Activated CD8-positive, alpha-beta T cell treated with anti-CD3 and anti-CD28 coated beads for 36 hours (primary cell): ENCODE results near the gene MTOR. TPM values are rescaled to one million over a fixed set of nuclear protein-coding genes. Genes with fewer than 3 reads are reported as not detected.

Experiments used
- ATAC-seq: fragments of 200-7000 bp; cut with Tn5 transposase; one replicate; pipeline ENCODE4 v1.10.0; 2021; ENCODE audit warnings: mild to moderate bottlenecking, moderate library complexity
- CTCF ChIA-PET: fragments of 350-600 bp; sonication (Branson Sonifier 250); formaldehyde crosslinking; loops from one replicate; lab custom pipeline; 2021; ENCODE audit warnings: antibody characterized with exemption; lab: Charles Lee
- POLR2A ChIA-PET: fragments of 350-600 bp; sonication (Branson Sonifier 250); formaldehyde crosslinking; loops from one replicate; lab custom pipeline; 2021; ENCODE audit warnings: antibody characterized with exemption; lab: Charles Lee
- DNase-seq: peaks from one replicate; pipeline ENCODE4 v3.0.0-alpha.2; 2020
- H3K27ac Mint-ChIP-seq: one replicate; pipeline ENCODE4 v1.8.0; 2021; ENCODE audit warnings: mild to moderate bottlenecking, mixed read lengths
- H3K27me3 Mint-ChIP-seq: one replicate; pipeline ENCODE4 v1.8.0; 2021; ENCODE audit warnings: mixed read lengths
- H3K36me3 Mint-ChIP-seq: one replicate; pipeline ENCODE4 v1.8.0; 2021; ENCODE audit warnings: low read depth, mixed read lengths
- H3K4me1 Mint-ChIP-seq: one replicate; pipeline ENCODE4 v1.8.0; 2021; ENCODE audit warnings: low read depth, mixed read lengths
- H3K4me3 Mint-ChIP-seq: one replicate; pipeline ENCODE4 v1.8.0; 2021; ENCODE audit warnings: mild to moderate bottlenecking, moderate library complexity, mixed read lengths
- H3K9me3 Mint-ChIP-seq: one replicate; pipeline ENCODE4 v1.8.0; 2021; ENCODE audit warnings: mixed read lengths
- intact Hi-C: fragments of 100-400 bp; cut with micrococcal nuclease; formaldehyde crosslinking; loops from one replicate; pipeline ENCODE4 v1.10.0; 2022
- total RNA-seq, 2 experiments: library from RNA; stranded (reverse); gene quantifications; one replicate each; pipeline ENCODE4 v1.2.3, GENCODE V29; 2021
- TF ChIP-seq, protein P1 (sequence below): fragments of 200-600 bp; IDR thresholded peaks from one replicate; pipeline ENCODE4 v1.8.0; 2022; ENCODE audit warnings: antibody characterized with exemption, mild to moderate bottlenecking

The MTOR gene
- total RNA-seq, 2 experiments from 2014 or later, result 34.7 to 36.8 TPM

GRCh38 chr1:11062965-11063401 lies 199.4 kb downstream of the MTOR start:
- ChIA-PET CTCF (interaction anchor here (0.7 to 6.6 kb wide), 3 partner anchors 8 to 36 kb away, joined by 3 to 78 read pairs (median 7); partner anchors contain the start of gene EXOSC10), POLR2A (interaction anchor here (0.5 to 3.6 kb wide), 7 partner anchors 10 to 845 kb away, joined by 3 to 23 read pairs (median 5); partner anchors contain the start of gene TARDBP)
- Mint-ChIP-seq H3K9me3 (no peaks in the 10 kb centered on the region), H3K27me3 (no peaks in the 10 kb centered on the region), H3K4me1 (peaks cover 38% of the 10 kb centered on the region), H3K27ac (peak overlapping the region; percentile 98), H3K4me3 (peak overlapping the region; percentile 4), H3K36me3 (peaks cover 60% of the 10 kb centered on the region)
- intact Hi-C loops, result no loop called here
- TF ChIP-seq, protein P1, sequence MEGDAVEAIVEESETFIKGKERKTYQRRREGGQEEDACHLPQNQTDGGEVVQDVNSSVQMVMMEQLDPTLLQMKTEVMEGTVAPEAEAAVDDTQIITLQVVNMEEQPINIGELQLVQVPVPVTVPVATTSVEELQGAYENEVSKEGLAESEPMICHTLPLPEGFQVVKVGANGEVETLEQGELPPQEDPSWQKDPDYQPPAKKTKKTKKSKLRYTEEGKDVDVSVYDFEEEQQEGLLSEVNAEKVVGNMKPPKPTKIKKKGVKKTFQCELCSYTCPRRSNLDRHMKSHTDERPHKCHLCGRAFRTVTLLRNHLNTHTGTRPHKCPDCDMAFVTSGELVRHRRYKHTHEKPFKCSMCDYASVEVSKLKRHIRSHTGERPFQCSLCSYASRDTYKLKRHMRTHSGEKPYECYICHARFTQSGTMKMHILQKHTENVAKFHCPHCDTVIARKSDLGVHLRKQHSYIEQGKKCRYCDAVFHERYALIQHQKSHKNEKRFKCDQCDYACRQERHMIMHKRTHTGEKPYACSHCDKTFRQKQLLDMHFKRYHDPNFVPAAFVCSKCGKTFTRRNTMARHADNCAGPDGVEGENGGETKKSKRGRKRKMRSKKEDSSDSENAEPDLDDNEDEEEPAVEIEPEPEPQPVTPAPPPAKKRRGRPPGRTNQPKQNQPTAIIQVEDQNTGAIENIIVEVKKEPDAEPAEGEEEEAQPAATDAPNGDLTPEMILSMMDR, result no peak
- DNase-seq (peak; percentile 82), ATAC-seq (peak; percentile 4)

DNA sequence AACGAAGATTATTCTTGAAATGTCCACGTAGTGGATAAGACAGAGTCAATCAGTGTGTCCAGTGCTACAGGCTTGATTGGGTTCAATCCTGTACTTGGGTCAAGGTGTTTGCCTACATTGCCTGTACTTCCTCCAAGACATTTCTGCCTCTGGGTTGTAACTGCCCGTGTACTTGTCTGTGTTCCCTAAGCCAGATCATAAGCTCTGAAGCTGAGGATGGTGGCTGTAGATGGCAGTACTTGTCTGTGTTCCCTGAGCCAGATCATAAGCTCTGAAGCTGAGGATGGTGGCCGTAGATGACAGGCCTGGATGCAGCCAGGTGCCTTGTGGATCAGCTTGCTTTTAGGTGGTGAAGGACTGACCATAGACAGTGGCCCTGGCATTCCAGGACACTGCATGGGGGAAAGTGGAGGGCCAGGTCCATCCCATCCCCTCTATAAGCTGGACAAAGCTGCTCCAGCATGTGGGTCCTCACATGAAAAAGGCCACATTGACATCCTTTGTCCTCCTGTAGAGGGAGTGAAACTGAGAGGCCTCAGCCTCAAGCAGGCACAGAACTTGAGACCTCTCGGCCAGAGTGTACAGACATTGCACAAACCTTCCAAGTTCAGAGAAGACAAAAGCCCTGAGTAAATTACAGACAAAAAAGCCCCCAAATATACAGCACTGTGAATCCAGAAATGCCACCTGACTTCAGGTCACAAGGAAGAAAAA lies 200.5 kb downstream of the MTOR start:
- TF ChIP-seq, protein P1, result no peak
- ChIA-PET POLR2A (interaction anchor here (0.9 to 3.6 kb wide), 10 partner anchors 9 to 846 kb away, joined by 3 to 23 read pairs (median 4); partner anchors contain the start of genes MTOR and UBIAD1), CTCF (interaction anchor here (1.3 to 6.6 kb wide), 3 partner anchors 11 to 30 kb away, joined by 4 to 78 read pairs (median 5); no protein-coding TSS in a partner anchor)
- ATAC-seq, result no peak
- Mint-ChIP-seq H3K4me3 (peak overlapping the region; percentile 95), H3K27ac (peak overlapping the region; percentile 98), H3K9me3 (no peaks in the 10 kb centered on the region), H3K36me3 (peaks cover 63% of the 10 kb centered on the region), H3K27me3 (no peaks in the 10 kb centered on the region), H3K4me1 (peaks cover 41% of the 10 kb centered on the region)
- DNase-seq, result no peak
- intact Hi-C loops, result no loop called here

DNA sequence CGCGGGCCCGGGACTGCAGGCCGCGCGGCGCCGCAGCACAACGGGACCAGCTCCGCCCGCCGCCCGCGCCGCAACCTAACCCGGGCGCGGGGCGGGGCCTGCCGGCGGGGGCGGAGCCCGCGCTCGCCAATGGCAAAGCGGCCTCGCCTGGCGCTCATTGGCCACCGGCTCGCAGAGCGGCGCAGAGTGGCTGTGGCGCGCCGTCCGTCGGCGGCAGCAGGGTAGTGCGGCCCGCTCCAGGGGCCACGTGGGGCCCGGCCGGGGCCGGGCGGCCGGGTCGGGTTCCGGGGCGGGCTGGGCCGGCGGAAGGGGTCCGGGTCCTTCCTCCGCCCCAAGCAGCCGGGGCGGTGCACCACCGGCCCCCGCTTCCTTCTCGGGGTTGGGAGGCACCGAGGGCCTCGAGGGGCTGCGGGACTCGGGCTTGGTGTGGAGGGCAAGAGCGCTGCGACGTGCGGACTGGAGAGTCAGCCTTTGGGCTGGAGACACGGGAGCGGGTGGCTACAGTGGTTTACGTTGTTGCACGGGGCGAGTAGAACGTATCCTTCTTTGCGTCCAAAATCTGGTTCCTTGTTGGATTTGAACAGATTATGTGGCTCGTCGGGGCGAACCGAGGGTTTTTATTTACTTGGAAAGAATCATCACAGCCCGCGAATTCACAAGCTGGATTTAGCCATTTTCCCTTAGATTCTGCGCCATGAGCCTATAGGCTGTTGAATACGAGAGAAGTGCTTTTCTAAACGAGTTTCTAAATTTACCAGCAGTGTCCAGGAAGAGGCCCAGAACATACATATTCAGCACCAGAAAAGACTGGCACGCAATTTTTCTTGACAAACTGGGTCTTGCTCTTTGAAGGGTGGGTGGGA lies 202.2 kb downstream of the MTOR start, which contains the start of gene SRM:
SRM (minus strand) TSS at position 51 of the 863 bp plus-strand sequence. CDS start 75 bp downstream, outside the sequence.
- peak; percentile 95 for ATAC-seq
- Mint-ChIP-seq H3K4me3 (peak within 1 kb of the TSS; percentile 96), H3K4me1 (peaks cover 41% of the 10 kb centered on the region), H3K9me3 (no peaks in the 10 kb centered on the region), H3K27me3 (no peaks in the 10 kb centered on the region), H3K27ac (peak within 1 kb of the TSS; percentile 98), H3K36me3 (peaks cover 56% of the 10 kb centered on the region)
- intact Hi-C loops, result no loop called here
- CTCF ChIA-PET, result interaction anchor here (1.3 to 6.6 kb wide), 5 partner anchors 13 to 203 kb away, joined by 3 to 78 read pairs (median 4); no protein-coding TSS in a partner anchor
- TF ChIP-seq, protein P1, result peak; percentile 42
- DNase-seq, result peak; percentile 90
- POLR2A ChIA-PET, result interaction anchor here (0.7 to 3.6 kb wide), 14 partner anchors 7 to 848 kb away, joined by 3 to 23 read pairs (median 4); partner anchors contain the start of genes EXOSC10 and MTOR

DNA sequence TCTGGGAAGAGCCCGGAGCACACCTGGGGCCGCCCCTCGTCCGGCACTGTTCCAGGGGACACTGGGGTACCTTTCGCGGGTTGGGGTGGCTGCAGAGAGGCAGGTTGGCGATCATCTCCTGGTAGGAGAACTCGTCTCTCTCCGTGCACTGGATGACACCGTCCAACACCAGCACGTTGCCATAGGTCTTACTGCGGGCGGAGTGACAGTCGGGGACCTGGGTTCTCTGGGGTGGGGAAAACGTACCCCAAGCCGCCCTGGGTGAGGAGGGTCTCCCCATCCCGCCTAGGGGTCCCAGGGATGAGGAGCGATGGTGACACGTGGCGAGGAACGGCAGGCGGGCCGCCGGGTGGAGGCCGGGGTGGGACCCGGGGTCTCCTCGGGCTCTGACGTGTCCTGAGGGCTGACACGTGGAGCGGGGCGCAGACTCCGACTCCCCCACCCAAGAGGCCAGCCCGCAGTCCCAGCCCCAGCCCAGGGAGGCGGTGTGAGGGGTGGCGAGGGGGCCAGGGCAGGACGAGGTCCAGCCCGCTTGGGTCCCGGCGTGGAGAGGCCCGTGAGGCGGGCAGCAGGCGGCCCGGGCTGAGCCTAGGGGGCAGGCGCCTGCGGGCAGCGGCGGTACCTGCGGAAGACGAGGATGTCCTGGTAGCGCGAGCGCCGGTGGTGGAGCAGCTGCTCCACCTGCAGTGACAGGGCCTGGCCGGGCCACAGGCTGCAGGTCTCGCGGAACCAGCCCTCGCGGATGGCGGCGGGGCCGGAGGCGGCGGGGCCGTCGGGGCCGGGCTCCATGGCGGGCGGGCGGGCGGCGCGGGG lies 203.0 kb downstream of the MTOR start:
- TF ChIP-seq, protein P1, result no peak
- peaks cover 43% of the 10 kb centered on the region for H3K4me1 Mint-ChIP-seq
- CTCF ChIA-PET, result interaction anchor here (1.6 to 6.6 kb wide), 2 partner anchors 22 to 204 kb away, joined by 3 to 78 read pairs; no protein-coding TSS in a partner anchor
- H3K27ac Mint-ChIP-seq, result peak overlapping the region; percentile 88
- intact Hi-C loops, result no loop called here
- ATAC-seq (no peak), DNase-seq (no peak)
- no peaks in the 10 kb centered on the region for H3K9me3 Mint-ChIP-seq
- POLR2A ChIA-PET, result interaction anchor here (0.7 to 1.5 kb wide), 4 partner anchors 22 to 849 kb away, joined by 3 to 8 read pairs (median 4); no protein-coding TSS in a partner anchor
- H3K36me3 Mint-ChIP-seq, result peaks cover 52% of the 10 kb centered on the region
- H3K27me3 Mint-ChIP-seq, result no peaks in the 10 kb centered on the region
- H3K4me3 Mint-ChIP-seq, result peak overlapping the region; percentile 96
